ENCODE results near the gene ATP11A. TPM values are rescaled to one million over a fixed set of nuclear protein-coding genes. Genes with fewer than 3 reads are reported as not detected.

ATP11A gene
- total RNA-seq, 1 experiment from 2014 or later: 8.7 TPM

DNA sequence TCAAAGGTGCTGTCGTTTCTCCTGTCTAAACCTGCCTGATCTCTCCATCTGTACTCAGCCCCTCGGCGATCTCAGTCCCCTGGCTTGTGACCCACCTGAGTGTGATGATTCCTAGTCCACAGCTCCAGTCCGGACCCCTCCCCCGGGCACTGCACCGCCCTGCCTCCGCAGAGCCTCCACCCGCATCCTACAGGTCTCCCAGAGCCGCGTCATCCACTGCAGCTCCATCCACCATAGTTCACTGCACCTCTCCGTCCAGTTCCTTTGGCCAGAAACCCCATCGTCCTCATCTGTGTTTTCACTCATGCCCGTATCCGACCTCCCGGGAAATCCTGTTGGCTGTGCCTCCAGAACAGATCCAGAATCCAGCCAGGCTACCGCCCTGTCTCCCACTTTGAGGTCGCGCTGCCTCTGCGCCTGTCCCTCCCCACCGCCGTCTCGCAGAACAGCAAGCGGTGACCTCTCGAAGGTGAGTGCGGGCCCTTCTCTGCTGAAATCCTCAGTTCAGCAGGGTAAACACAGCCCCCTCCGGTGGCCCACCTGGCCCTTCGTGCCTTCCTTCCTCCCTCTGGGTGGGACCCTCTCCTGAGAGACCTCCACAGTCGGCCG is 227.3 kb downstream of the ATP11A start:
- Histone ChIP-seq H3K4me1 (ENCODE audit: insufficient read depth, low read length) (no peaks in the 10 kb centered on the region), H4K20me1 (ENCODE audit: low read length) (no peaks in the 10 kb centered on the region), H3F3A (ENCODE audit: low read length, unreplicated experiment) (no peaks in the 10 kb centered on the region), H3K9me2 (replicated peaks; ENCODE audit: low read length) (no peaks in the 10 kb centered on the region), H3K79me2 (ENCODE audit: low read length) (no peaks in the 10 kb centered on the region), H3K36me3 (ENCODE audit: low read depth, low read length) (no peaks in the 10 kb centered on the region), H3K4me3 (ENCODE audit: low read length) (no peak overlapping the region), H3K27ac (ENCODE audit: low read length) (no peak overlapping the region), H3K9ac (ENCODE audit: low read length) (no peak overlapping the region), H3K4me2 (ENCODE audit: low read length) (no peak overlapping the region), H3K27me3 (ENCODE audit: low read length) (no peaks in the 10 kb centered on the region), H3K9me3 (ENCODE audit: low read length) (no peaks in the 10 kb centered on the region), H2AFZ (ENCODE audit: low read length) (no peak overlapping the region)
- intact Hi-C loops (cut with micrococcal nuclease): no loop called here
- ChIA-PET CTCF (no interaction called here), POLR2A (ENCODE audit: unreplicated experiment) (no interaction called here)
- ATAC-seq (no peak), DNase-seq (no peak)
- BruUV-seq (replicated peaks): no TSS peak
- TF ChIP-seq EZH2phosphoT487 (IDR thresholded peaks at IDR 0.05; ENCODE audit: borderline replicate concordance, low read length): no peak
- no peak for TF ChIP-seq CTCF (conservative IDR thresholded peaks at IDR 0.05; ENCODE audit: low read depth, low read length)
- no peak for TF ChIP-seq EZH2 (IDR thresholded peaks at IDR 0.05; ENCODE audit: low read length, unreplicated experiment)

GRCh38 chr13:112917737-112918136 is 227.9 kb downstream of the ATP11A start:
- H3F3A ChIP-seq (ENCODE audit: low read length, unreplicated experiment): no peaks in the 10 kb centered on the region
- H3K36me3 ChIP-seq (ENCODE audit: low read depth, low read length): no peaks in the 10 kb centered on the region
- no peaks in the 10 kb centered on the region for H3K79me2 ChIP-seq (ENCODE audit: low read length)
- no peaks in the 10 kb centered on the region for H3K9me3 ChIP-seq (ENCODE audit: low read length)
- no peak overlapping the region for H3K27ac ChIP-seq (ENCODE audit: low read length)
- H3K9me2 ChIP-seq (replicated peaks; ENCODE audit: low read length): no peaks in the 10 kb centered on the region
- POLR2A ChIA-PET (ENCODE audit: unreplicated experiment): no interaction called here
- no peak overlapping the region for H3K4me2 ChIP-seq (ENCODE audit: low read length)
- H3K27me3 ChIP-seq (ENCODE audit: low read length): no peaks in the 10 kb centered on the region
- no TSS peak for BruUV-seq (replicated peaks)
- CTCF ChIA-PET: no interaction called here
- TF ChIP-seq EZH2phosphoT487 (IDR thresholded peaks at IDR 0.05; ENCODE audit: borderline replicate concordance, low read length) (no peak), EZH2 (IDR thresholded peaks at IDR 0.05; ENCODE audit: low read length, unreplicated experiment) (no peak), CTCF (conservative IDR thresholded peaks at IDR 0.05; ENCODE audit: low read depth, low read length) (no peak)
- H3K4me3 ChIP-seq (ENCODE audit: low read length): no peak overlapping the region
- ATAC-seq (no peak), DNase-seq (no peak)
- intact Hi-C loops (cut with micrococcal nuclease): no loop called here
- no peak overlapping the region for H3K9ac ChIP-seq (ENCODE audit: low read length)
- H4K20me1 ChIP-seq (ENCODE audit: low read length): no peaks in the 10 kb centered on the region
- H3K4me1 ChIP-seq (ENCODE audit: insufficient read depth, low read length): no peaks in the 10 kb centered on the region
- H2AFZ ChIP-seq (ENCODE audit: low read length): no peak overlapping the region

DNA sequence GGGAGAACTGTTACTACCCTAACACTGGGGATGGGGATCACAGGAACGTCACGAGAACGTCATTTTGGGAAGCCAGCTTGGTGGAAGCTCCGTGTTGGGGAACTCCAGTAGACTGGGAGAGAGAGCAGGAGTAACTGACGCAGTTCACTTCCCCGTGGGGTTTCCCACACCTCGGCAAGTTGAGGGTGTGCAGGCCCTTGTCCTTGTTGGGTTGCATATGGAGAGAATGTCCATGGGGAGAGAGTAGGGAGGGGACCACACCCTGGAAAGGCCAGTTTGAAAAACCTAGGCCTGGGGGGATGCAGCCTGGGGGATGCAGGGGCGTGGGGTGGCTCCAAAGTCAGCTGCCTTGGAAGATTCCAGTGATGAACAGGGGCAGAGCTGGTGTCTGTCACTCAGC is 228.4 kb downstream of the ATP11A start:
- no TSS peak for BruUV-seq (replicated peaks)
- Histone ChIP-seq H3K27ac (ENCODE audit: low read length) (no peak overlapping the region), H3K4me1 (ENCODE audit: insufficient read depth, low read length) (no peaks in the 10 kb centered on the region), H3K36me3 (ENCODE audit: low read depth, low read length) (no peaks in the 10 kb centered on the region), H3K9me3 (ENCODE audit: low read length) (no peaks in the 10 kb centered on the region), H2AFZ (ENCODE audit: low read length) (no peak overlapping the region), H3K79me2 (ENCODE audit: low read length) (no peaks in the 10 kb centered on the region), H3K27me3 (ENCODE audit: low read length) (no peaks in the 10 kb centered on the region), H3F3A (ENCODE audit: low read length, unreplicated experiment) (no peaks in the 10 kb centered on the region), H4K20me1 (ENCODE audit: low read length) (no peaks in the 10 kb centered on the region), H3K9me2 (replicated peaks; ENCODE audit: low read length) (no peaks in the 10 kb centered on the region), H3K9ac (ENCODE audit: low read length) (no peak overlapping the region), H3K4me2 (ENCODE audit: low read length) (no peak overlapping the region), H3K4me3 (ENCODE audit: low read length) (no peak overlapping the region)
- CTCF ChIA-PET: no interaction called here
- TF ChIP-seq CTCF (conservative IDR thresholded peaks at IDR 0.05; ENCODE audit: low read depth, low read length) (no peak), EZH2phosphoT487 (IDR thresholded peaks at IDR 0.05; ENCODE audit: borderline replicate concordance, low read length) (no peak), EZH2 (IDR thresholded peaks at IDR 0.05; ENCODE audit: low read length, unreplicated experiment) (no peak)
- ATAC-seq (no peak), DNase-seq (no peak)
- POLR2A ChIA-PET (ENCODE audit: unreplicated experiment): interaction anchor here (0.5 kb wide), 1 partner anchor 413 kb away, joined by 5 read pairs; no protein-coding TSS in a partner anchor
- intact Hi-C loops (cut with micrococcal nuclease): no loop called here
